ENCODE data around the gene RABGEF1.
"Not testable (repeated sequence)": the region's sequence is repeated elsewhere in the genome, so short reads cannot be mapped to it uniquely, and the experiment has no call there.

Gene RABGEF1

DNA sequence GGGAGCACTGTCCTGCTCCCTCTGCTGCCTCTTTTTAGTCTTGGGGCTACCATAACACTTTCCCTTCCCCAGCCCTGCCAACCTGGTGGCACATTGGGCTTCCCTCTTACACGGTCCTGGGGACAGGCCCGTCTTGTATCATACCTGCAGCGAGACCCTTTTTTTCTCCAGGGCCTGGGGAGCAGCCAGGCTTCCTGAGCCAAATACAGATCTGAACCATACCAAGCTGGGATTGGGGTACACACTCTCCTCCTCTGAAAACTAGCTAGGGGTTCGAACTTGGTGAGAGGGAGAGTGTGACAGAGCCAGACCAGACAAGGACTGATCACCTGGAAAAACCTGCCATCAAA lies 105.5 kb downstream of the RABGEF1 start:
- not testable (repeated sequence) for H3K4me3 ChIP-seq (ENCODE audit: low read depth, low read length)

DNA sequence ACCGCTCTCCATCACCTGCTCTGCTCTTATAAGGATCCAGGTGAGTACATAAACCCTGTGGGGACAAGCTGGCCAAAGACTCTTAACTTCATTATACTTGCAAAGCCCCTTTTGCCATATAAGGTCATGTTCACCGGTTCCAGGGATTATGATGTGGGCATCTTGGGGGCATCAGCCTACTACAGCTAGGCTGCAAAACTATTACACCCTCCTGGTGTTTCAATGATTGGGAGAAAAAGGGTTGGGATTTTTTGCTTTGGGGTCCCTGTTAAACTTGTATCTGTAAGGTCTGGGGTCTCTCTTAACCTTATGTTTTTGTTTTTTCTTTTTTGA lies 107.0 kb downstream of the RABGEF1 start:
- not testable (repeated sequence) for H3K4me3 ChIP-seq (ENCODE audit: low read depth, low read length)

DNA sequence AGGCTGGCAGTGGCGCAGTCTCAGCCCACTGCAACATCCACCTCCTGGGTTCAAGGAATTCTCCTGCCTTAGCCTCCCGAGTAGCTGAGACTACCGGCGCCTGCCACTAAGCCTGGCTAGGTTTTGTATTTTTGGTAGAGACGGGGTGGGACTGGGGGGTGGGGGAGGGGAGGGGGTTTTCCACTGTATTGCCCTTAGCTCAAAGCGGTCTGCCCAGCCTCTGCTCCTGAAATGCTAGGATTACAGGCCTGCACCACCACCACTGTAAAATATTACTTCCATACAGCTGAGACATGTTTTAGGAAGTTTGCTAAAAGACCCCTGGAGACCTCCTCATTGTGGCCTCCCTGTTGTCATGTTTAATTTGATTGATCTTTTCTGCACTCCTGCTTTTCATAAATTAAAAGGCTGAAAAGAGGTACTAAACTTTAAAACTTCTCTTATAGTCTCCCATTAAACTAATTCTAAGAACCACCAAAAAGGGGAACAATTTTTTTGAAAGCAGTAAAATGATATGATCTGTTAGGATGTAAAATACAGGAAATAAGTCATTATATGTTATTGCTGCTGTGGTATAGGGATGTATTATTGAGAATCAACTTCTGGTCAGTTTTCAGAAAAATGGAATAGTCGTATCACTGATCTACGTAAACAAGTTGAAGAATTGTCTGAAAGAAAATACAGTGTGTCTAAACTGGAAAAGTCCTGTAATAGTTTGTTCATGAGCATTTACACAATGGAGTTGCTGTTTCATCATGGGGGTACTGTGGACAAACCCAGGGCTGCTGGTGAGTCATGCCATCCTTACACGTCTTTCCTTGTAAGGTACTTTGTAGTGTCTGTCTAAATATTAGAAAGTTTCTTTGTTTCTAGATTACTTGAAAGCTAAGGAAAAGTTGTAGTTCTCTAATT lies 107.6 kb downstream of the RABGEF1 start:
- no peak overlapping the region for H3K4me3 ChIP-seq (ENCODE audit: low read depth, low read length)

DNA sequence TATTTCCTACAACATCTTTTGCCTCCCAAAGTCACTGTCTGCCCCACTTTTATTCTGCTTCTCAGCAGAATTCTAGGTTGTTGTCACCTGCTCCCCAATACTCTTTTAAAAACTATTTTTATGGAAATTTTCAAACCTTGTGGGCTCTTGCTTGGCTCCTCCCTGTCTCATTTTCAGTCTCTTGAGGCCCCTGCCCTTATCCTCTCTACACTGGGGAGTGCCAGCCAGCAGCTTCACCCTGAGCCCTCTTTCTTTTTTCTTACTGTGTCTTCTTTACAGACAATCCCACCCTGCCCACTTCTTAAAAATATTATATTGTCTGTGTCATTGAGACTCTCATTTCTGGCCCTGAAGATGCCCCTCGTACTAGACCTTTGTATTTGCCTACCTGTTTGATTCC lies 118.8 kb downstream of the RABGEF1 start:
- no peak overlapping the region for H3K4me3 ChIP-seq (ENCODE audit: low read depth, low read length)

DNA sequence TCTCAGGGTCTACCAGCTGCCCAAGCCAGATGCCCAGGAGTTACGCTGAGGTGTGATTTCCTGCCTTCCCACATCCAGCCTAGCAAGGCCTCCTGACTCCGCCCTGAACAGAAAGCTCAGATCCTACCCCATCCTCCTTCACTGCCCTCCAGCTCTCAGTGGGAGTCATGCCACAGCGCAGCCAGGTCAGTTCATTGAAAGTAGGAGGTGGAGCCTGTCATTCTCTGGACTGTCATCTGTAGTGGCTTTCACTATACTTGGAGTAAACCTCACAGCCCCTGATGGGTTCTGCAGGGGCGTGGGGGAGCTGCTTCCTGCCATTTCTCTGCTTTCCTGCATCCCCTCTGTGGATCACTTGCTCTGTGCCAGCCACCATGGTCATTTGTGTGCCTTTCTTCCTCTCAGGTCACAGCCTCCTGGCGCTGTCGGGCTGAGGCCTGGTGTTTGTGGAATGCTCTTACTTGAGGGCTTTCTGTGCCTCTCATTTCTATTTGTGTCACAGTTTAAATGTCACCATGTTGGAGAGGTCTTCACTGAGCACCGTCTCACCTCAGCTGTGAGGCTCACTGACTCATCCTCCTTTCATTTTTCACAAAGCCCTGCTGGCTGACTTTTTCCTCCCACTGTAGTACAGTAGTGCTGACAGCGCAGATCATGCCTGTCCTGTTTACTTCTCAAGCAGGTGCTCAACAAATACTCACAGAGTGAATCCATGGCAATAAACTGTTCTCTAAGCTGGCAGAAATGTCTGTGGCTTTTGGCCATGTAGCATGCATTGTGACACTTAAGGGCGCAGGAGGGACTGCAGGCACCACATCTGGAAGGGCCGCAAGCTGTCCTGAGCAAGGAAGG lies 119.5 kb downstream of the RABGEF1 start:
- no peak overlapping the region for H3K4me3 ChIP-seq (ENCODE audit: low read depth, low read length)

DNA sequence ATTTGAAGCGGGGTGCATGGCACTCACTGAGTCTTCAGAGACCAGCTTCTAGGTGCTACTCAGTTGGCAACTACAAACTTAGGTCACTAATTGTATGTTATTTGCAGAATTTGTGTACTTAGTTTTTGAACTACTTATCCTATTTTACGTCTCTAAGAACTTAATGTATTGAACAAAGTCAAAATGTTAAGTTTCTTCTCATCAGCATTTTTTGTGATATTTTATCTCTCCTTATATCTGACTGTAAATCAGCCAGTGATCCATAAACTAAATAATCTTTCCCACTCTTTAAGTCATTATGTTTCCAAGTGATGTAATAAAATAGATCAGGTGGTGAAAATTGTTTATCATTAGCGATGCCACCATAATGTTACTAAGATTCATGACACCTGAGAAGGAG lies 120.2 kb downstream of the RABGEF1 start:
- no peak overlapping the region for H3K4me3 ChIP-seq (ENCODE audit: low read depth, low read length)

Measured in iPS-11a (cell line).